Stimulated activated CD8-positive, alpha-beta memory T cell treated with anti-CD3 and anti-CD28 coated beads, Interleukin-7, amount 100 ng/mL, for 4 hours (primary cell): Measurements from ENCODE around the gene CEP85L.

ENCODE experiments used
- DNase-seq, 2 donors: peaks; one replicate each; pipeline ENCODE4 v3.0.0-alpha.2; 2020; ENCODE audit warnings: low read depth in 2 of 2

The CEP85L gene

DNA sequence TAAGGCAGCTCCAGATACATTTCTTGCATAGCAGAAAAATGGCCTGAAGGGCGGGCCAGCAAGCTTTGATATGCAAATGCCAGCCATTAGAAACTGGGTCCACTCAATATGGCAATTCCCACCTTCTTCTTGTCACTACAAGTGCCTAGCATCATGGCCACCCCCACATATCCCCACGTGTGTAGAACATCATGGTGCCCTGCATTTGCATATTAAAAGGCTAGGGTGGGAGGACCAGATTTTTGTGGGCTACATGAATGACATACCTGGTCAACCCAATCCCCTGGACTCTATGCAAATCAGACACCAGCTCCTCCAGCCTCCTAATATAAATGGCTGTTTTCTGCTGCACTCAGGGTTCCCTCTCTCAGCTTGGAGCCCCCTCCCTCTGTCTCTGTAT is 71.6 kb downstream of the CEP85L start:
- DNase-seq: no peak

GRCh38 chr6:118578617-118579016 is 72.8 kb downstream of the CEP85L start:
- no peak for DNase-seq

DNA sequence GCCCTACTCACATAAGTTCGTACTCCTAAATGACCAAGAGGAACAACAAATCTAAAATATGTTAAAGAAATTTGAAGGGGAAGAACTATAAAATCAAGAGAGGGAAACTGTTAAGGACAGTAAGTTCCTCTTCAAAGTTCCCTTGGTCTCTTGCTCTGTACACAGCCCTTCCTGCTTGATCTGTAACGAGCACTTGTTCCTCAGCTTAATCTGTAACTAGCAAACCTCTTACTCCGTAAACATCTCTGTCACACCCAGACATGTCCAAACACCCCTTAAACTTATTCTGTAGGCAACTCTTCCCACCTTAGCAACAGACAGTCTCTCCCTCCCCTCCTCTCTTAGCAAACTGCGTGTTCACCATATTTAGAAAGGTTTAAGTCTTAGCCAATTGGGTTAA is 73.4 kb downstream of the CEP85L start:
- no peak for DNase-seq

- no peak for DNase-seq
Observed at GRCh38 chr6:118574051-118574865, 77.1 kb downstream of the CEP85L start.

GRCh38 chr6:118571121-118571520 is 80.3 kb downstream of the CEP85L start:
- DNase-seq: no peak

- DNase-seq: no peak
Observed at GRCh38 chr6:118569498-118569897, 81.9 kb downstream of the CEP85L start.

- DNase-seq: no peak
Observed at GRCh38 chr6:118567974-118568373, 83.4 kb downstream of the CEP85L start.

DNA sequence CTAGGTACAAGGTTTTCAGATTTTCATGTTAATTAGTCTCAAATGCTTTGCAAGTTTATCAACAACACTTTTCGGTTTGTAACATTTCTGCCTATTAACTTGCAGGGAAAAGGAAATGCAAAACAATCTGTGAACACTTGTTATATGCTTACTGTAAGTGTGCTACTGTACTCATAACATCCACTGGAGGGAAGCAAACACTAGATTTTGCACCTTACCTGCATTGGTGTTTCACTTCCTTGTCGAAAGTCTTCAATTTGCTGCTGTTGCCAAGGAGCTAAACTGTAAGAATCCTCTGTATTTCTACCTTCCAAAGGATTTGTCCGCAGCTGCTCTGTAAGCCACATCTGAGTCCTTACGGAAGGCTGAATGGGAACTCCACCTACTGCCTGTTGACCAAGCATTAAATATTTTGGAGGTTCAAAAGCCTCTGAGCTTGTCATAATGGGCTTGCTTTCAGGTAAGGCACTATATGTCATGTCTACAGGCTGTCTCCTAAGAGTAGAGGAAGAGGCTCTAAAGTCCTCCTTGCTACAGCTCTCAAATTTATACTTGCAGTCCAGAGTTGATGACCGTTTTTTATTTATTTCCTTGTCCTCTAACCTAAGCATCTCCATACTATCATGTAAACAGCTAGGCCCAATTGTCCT is 86.0 kb downstream of the CEP85L start:
- no peak for DNase-seq

GRCh38 chr6:118562959-118563358 is 88.4 kb downstream of the CEP85L start:
- DNase-seq: no peak

- DNase-seq: no peak
Observed at GRCh38 chr6:118562248-118562647, 89.1 kb downstream of the CEP85L start.

GRCh38 chr6:118559659-118560058 is 91.7 kb downstream of the CEP85L start:
- DNase-seq: no peak

GRCh38 chr6:118558464-118559217 is 92.8 kb downstream of the CEP85L start:
- DNase-seq: no peak

DNA sequence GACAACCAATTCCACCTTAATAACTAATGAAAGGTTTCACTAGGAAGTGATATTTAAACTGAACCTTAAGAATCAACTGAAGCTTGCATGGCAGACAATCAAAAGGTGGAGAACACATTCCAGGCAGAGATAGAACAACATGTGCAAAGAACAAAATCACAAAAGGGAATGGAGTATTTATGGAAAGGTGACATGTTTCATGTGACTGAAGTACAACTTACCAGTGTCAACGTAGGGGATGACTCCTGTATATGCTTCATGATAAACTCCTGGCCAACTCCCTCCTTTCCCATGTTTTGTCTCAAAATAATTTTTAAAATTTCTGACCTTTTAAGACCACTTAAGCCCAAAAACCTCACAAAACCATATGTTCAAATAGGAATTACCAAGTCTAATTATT is 96.7 kb downstream of the CEP85L start:
- DNase-seq: no peak

- DNase-seq: no peak
Observed at GRCh38 chr6:118553132-118553531, 98.3 kb downstream of the CEP85L start.

DNA sequence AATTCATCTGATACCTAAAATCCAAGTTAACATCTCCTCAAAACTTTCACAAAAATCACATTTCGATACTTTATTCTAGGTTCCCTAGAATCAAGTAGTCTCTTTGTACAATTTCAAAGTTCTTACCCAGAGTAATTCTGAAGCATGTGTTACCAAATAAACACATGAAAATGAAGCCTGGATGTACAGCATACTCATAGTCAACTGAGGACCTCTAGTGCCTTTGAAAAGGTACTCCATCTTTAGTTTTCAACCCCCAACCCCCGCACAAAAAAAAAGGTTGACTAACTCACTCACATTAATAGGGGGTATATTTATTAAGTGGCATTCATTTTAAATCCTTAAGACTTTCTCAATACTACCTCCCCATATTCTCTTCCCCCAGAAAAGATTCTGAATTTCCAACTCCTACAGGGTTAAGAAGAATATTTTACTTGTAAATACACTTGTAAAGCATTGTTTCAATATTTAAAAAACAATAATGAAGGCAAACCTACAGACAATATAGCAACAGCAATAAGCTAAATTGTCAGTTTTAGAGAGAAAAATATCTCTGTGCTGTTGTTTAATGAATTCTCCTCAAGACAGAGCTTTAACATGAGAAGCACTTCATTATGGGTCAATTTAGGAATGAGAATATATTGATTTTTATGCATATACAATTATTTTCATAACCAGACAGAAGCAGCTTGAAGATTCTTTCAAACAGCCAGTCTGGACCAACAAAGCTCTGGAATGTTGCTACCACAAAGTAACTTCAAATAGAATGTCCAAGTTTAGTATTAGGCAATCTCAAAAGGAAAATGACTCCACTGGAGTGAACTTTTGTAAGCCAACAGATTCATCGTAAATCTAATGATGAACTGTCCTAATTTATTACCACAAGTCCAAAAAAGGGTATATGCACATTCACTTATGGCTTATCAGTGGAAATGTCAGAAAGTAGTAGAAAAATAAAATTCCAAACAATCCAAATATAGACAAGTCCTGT is 100.0 kb downstream of the CEP85L start:
- no peak for DNase-seq

DNA sequence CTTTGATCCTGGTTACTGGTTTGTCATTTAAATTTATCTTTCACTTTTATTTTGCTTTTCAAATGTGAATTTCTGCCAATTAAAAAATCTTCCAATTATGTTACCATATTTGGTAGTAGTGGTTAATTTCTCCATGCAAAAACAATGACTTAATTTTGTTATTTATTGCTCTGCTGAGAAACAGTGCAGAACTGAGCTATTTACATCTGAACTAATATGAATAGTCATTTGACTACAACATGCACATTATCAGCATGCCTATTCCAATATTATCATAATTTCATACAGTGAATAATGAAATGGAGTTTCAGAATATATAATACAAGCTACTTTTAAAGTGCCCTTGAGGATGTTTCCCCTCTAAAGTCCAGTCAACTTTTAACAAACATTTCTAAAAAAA is 102.8 kb downstream of the CEP85L start:
- DNase-seq: no peak

DNA sequence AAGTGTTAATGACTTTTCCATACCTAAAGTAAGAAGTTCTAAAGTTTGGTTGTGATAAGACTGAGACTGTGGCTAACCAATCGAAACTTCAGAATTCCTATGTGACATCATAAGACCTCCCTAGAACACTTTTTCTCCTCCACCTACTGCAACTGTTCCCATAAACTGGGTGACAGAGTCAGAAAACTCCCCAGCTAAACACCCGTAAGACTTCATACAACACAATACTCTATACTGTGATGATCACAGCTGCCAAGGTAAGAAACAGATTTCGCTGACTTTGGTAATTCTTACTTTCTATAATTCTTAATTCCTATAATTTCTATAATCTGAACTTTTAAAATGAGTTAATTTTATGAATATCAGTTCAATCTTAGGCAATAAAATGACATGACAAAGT is 103.3 kb downstream of the CEP85L start, which contains the start of gene PLN:
TSS of gene PLN (plus strand) at position 161 of the 400 bp plus-strand sequence. CDS start 10,626 bp downstream, outside the sequence.
- DNase-seq: no peak

DNA sequence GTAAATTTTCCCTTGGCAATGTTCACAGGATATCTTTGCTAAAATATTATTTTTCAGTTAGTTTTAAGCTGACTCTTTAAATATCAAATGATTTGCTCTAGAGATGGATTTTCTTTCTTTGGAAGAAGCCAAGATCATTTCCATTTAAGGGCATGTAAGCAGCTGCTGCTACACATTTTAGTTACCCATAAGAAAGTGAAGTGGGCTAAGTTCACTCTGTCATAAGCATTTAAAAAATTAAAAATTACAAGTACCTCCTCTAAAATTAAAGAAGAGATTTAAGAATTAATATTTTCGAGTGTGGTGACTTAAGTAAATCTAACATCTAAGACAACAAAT is 104.5 kb downstream of the CEP85L start:
- DNase-seq: no peak

DNA sequence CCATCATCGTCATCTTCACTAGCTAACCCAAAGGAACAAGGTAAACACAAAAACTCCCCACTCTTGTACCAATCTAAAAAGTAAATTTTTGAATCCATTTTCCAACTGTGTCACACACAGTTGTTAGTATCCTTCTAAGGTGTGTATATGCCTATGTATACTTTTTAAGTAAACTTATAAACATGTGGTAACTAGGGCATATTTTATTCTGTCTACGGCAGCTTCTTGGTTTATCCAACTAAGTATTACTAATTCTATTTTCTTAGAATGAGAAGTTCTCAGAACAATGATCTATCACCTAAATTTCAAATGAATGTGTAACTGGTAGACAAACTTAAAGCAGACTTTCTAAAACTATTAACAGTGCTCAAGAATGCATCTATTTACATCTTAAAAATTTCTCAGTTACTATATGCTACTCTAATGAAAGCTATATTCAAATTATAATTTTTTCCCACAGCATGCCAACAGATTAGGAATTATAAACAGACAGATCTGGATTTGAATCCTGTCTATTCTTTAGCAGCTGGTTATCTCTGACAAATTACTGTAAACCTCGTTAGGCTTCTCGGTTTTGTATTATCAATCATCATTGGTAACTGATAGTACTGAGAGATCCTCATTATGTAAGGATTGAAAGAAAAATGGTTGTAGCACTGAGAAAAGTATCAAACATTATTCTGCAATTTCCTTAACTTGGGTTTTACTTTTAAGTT is 105.1 kb downstream of the CEP85L start:
- DNase-seq: no peak

- DNase-seq: no peak
Observed at GRCh38 chr6:118544105-118544504, 107.3 kb downstream of the CEP85L start.
